ENCODE results near the gene CHD6.

The CHD6 gene

GRCh38 chr20:41426086-41426830 is 191.9 kb downstream of the CHD6 start:
- H3K27ac Mint-ChIP-seq = no peak overlapping the region
- peaks cover 87% of the 10 kb centered on the region for H3K36me3 Mint-ChIP-seq (ENCODE audit: low read depth)
- no peaks in the 10 kb centered on the region for H3K9me3 Mint-ChIP-seq
- no peak overlapping the region for H3K4me3 Mint-ChIP-seq
- H3K4me1 Mint-ChIP-seq = peaks cover 4% of the 10 kb centered on the region
- no peaks in the 10 kb centered on the region for H3K27me3 Mint-ChIP-seq (ENCODE audit: low read depth)
- TF ChIP-seq CTCF (IDR thresholded peaks at IDR 0.05; ENCODE audit: unreplicated experiment in 3 of 3) = no peak

- Mint-ChIP-seq H3K36me3 (ENCODE audit: low read depth) (peaks cover 91% of the 10 kb centered on the region), H3K27ac (peak overlapping the region in 1 of 3 experiments; percentile 40), H3K9me3 (no peaks in the 10 kb centered on the region), H3K4me1 (peaks cover 4% of the 10 kb centered on the region), H3K4me3 (no peak overlapping the region), H3K27me3 (ENCODE audit: low read depth) (no peaks in the 10 kb centered on the region)
- no peak for TF ChIP-seq CTCF (IDR thresholded peaks at IDR 0.05; ENCODE audit: unreplicated experiment in 3 of 3)
These were observed 192.8 kb downstream of the CHD6 start for GRCh38 chr20:41425180-41425884.

- Mint-ChIP-seq H3K4me3 (no peak overlapping the region), H3K9me3 (no peaks in the 10 kb centered on the region), H3K36me3 (ENCODE audit: low read depth) (peaks cover 91% of the 10 kb centered on the region), H3K4me1 (peaks cover 4% of the 10 kb centered on the region), H3K27ac (no peak overlapping the region), H3K27me3 (ENCODE audit: low read depth) (no peaks in the 10 kb centered on the region)
- no peak for TF ChIP-seq CTCF (IDR thresholded peaks at IDR 0.05; ENCODE audit: unreplicated experiment in 3 of 3)
These were observed 193.6 kb downstream of the CHD6 start for GRCh38 chr20:41424546-41424945.

- Mint-ChIP-seq H3K9me3 (no peaks in the 10 kb centered on the region), H3K4me3 (no peak overlapping the region), H3K36me3 (ENCODE audit: low read depth) (peaks cover 88% of the 10 kb centered on the region), H3K4me1 (peaks cover 4% of the 10 kb centered on the region), H3K27me3 (ENCODE audit: low read depth) (no peaks in the 10 kb centered on the region), H3K27ac (peak overlapping the region in 1 of 3 experiments; percentile 9)
- TF ChIP-seq CTCF (IDR thresholded peaks at IDR 0.05; ENCODE audit: unreplicated experiment in 3 of 3) = no peak
These were observed 194.2 kb downstream of the CHD6 start for GRCh38 chr20:41424011-41424410.

GRCh38 chr20:41422953-41423352 is 195.2 kb downstream of the CHD6 start:
- Mint-ChIP-seq H3K27me3 (ENCODE audit: low read depth) (no peaks in the 10 kb centered on the region), H3K27ac (peak overlapping the region; percentile 22 to 63 (median 40)), H3K36me3 (ENCODE audit: low read depth) (peaks cover 90% of the 10 kb centered on the region), H3K9me3 (no peaks in the 10 kb centered on the region), H3K4me1 (peaks cover 4% of the 10 kb centered on the region), H3K4me3 (no peak overlapping the region)
- no peak for TF ChIP-seq CTCF (IDR thresholded peaks at IDR 0.05; ENCODE audit: unreplicated experiment in 3 of 3)

Data from nephron (organoid).